Hepatocyte (in vitro differentiated cells): ENCODE results near the gene ATXN10.

Experiments used
- CTCF ChIP-seq: fragments of 200-600 bp; sonication (generic); IDR thresholded peaks from 2 replicates; pipeline ENCODE4 v1.5.1; 2016; ENCODE audit warnings: antibody characterized with exemption, mild to moderate bottlenecking; ENCODE audit not compliant: poor library complexity
- EZH2 ChIP-seq: fragments of 200-600 bp; sonication (generic); IDR thresholded peaks from 2 replicates; pipeline ENCODE4 v1.6.1; 2016; ENCODE audit warnings: antibody characterized with exemption, mild to moderate bottlenecking, borderline replicate concordance

DNA sequence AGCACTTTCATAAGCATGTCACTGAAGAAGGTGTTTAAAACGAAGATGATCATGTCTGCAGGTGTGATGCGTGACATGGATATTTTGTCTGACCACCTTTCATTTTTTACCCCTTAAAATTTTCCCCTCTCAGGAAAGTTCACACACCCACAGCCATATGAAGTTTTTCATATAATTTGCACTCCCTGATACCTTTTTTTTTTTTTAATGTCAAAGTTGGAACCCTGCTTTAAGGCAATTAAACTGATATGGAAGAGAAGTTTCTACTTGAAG lies 104.6 kb downstream of the ATXN10 start:
- no peak for TF ChIP-seq CTCF
- no peak for TF ChIP-seq EZH2
